ENCODE data around the gene CELSR1. TPM values are rescaled to one million over a fixed set of nuclear protein-coding genes. Genes with fewer than 3 reads are reported as not detected.

Gene CELSR1
- total RNA-seq, 2 donors from 2014 or later, result 24.4 to 34.1 TPM

DNA sequence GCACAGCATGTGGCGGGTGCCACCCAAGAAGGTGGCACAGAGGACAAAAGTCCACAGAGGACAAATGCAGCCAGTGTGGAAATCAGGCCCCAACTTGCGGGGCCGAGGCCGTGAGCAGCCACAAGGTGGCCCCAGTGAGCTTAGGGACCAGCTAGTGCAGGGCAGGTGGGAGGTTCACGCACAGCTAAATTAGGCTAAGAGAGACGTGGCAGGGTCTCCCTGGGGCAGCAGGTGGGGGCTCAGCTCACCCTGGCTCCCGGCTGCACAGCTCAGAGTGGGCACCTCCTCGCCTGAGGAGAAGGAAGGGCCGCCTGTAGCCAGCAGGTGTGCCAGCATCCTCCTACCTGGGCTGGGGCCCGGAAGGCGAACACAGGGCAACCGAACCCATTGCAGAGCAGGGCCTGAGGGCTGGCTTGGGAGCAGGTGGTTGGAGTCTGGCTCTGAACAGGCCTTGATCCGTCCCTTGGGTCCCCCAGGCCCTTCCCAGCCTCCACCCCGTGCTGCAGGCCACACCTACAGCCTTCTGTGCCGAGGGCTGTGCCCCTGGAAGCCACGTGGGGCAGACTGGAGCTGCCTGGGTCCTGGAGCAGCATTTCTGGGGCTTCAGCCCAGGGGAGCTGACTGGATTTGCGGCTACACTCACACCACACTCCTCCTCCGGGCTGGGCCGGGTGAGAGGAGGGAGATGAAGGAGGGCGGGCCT, 26.1 kb upstream of the CELSR1 start:
- H3K36me3 Mint-ChIP-seq (ENCODE audit: low read depth), result no peaks in the 10 kb centered on the region
- peak; percentile 92 for DNase-seq
- peaks cover 11% of the 10 kb centered on the region for H3K27me3 Mint-ChIP-seq (ENCODE audit: insufficient read depth)
- H3K27ac Mint-ChIP-seq, result peak overlapping the region; percentile 75
- H3K4me1 ChIP-seq (ENCODE audit: control insufficient read depth, insufficient read depth, low read length), result no peaks in the 10 kb centered on the region
- no peak overlapping the region for H3K4me3 Mint-ChIP-seq
- no peaks in the 10 kb centered on the region for H3K27me3 ChIP-seq (ENCODE audit: control insufficient read depth, insufficient read depth, low read length, poor library complexity, severe bottlenecking)
- no peaks in the 10 kb centered on the region for H3K4me1 Mint-ChIP-seq
- 47 to 51% methylated on average over 9 to 19 of the region's 20 CpGs for WGBS, 2 experiments (ENCODE audit: insufficient coverage in 1 of 2, insufficient read length in 1 of 2)
- H3K27ac ChIP-seq (ENCODE audit: low read depth, low read length), result peak overlapping the region; percentile 4
- H3K4me3 ChIP-seq (ENCODE audit: low read length), result no peak overlapping the region
- H3K9me3 ChIP-seq (ENCODE audit: control insufficient read depth, low read length), result no peaks in the 10 kb centered on the region
- H3K9ac ChIP-seq (ENCODE audit: extremely low read depth, low read length, poor library complexity, severe bottlenecking), result no peak overlapping the region
- H3K9me3 Mint-ChIP-seq, result peaks cover 5% of the 10 kb centered on the region
- no peaks in the 10 kb centered on the region for H3K36me3 ChIP-seq (ENCODE audit: control insufficient read depth, insufficient read depth, low read length)
- TF ChIP-seq, protein P1, sequence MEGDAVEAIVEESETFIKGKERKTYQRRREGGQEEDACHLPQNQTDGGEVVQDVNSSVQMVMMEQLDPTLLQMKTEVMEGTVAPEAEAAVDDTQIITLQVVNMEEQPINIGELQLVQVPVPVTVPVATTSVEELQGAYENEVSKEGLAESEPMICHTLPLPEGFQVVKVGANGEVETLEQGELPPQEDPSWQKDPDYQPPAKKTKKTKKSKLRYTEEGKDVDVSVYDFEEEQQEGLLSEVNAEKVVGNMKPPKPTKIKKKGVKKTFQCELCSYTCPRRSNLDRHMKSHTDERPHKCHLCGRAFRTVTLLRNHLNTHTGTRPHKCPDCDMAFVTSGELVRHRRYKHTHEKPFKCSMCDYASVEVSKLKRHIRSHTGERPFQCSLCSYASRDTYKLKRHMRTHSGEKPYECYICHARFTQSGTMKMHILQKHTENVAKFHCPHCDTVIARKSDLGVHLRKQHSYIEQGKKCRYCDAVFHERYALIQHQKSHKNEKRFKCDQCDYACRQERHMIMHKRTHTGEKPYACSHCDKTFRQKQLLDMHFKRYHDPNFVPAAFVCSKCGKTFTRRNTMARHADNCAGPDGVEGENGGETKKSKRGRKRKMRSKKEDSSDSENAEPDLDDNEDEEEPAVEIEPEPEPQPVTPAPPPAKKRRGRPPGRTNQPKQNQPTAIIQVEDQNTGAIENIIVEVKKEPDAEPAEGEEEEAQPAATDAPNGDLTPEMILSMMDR (conservative IDR thresholded peaks at IDR 0.05), result peak; percentile 84

DNA sequence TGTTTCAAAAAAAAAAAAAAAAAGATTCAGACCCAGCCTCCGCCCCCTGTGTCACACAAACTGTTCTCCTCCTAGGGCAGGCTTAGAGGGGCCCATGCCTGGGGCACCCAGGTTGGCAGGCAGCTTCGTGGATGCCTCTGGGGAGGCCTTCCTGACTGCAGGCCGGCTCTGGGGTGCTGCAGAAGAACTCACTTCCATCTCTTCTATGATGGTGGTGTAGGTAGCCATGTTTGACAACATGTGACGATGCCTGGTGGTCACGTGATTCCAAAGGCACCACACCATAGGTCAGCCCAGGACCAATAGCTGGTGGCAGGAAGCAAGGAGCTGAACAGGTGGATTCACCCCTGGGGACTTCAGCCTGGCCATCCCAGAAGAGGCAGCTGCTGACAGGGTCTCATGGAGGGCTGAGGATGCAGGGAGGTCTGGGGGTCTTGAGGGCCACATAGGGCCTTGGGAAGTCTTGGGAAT, 24.1 kb upstream of the CELSR1 start:
- no peak overlapping the region for H3K4me3 Mint-ChIP-seq
- no peak overlapping the region for H3K4me3 ChIP-seq (ENCODE audit: low read length)
- H3K27me3 Mint-ChIP-seq (ENCODE audit: insufficient read depth), result peaks cover 14% of the 10 kb centered on the region
- H3K27ac ChIP-seq (ENCODE audit: low read depth, low read length), result no peak overlapping the region
- 80 to 83% methylated on average over 2 to 5 of the region's 5 CpGs for WGBS, 2 experiments (ENCODE audit: insufficient coverage in 1 of 2, insufficient read length in 1 of 2)
- peaks cover 8% of the 10 kb centered on the region for H3K9me3 Mint-ChIP-seq
- H3K36me3 Mint-ChIP-seq (ENCODE audit: low read depth), result no peaks in the 10 kb centered on the region
- TF ChIP-seq, protein P1 (conservative IDR thresholded peaks at IDR 0.05), result no peak
- H3K4me1 ChIP-seq (ENCODE audit: control insufficient read depth, insufficient read depth, low read length), result no peaks in the 10 kb centered on the region
- no peak overlapping the region for H3K9ac ChIP-seq (ENCODE audit: extremely low read depth, low read length, poor library complexity, severe bottlenecking)
- no peaks in the 10 kb centered on the region for H3K27me3 ChIP-seq (ENCODE audit: control insufficient read depth, insufficient read depth, low read length, poor library complexity, severe bottlenecking)
- no peaks in the 10 kb centered on the region for H3K4me1 Mint-ChIP-seq
- no peak overlapping the region for H3K27ac Mint-ChIP-seq
- H3K36me3 ChIP-seq (ENCODE audit: control insufficient read depth, insufficient read depth, low read length), result no peaks in the 10 kb centered on the region
- H3K9me3 ChIP-seq (ENCODE audit: control insufficient read depth, low read length), result peaks cover 9% of the 10 kb centered on the region
- peak; percentile 91 for DNase-seq

DNA sequence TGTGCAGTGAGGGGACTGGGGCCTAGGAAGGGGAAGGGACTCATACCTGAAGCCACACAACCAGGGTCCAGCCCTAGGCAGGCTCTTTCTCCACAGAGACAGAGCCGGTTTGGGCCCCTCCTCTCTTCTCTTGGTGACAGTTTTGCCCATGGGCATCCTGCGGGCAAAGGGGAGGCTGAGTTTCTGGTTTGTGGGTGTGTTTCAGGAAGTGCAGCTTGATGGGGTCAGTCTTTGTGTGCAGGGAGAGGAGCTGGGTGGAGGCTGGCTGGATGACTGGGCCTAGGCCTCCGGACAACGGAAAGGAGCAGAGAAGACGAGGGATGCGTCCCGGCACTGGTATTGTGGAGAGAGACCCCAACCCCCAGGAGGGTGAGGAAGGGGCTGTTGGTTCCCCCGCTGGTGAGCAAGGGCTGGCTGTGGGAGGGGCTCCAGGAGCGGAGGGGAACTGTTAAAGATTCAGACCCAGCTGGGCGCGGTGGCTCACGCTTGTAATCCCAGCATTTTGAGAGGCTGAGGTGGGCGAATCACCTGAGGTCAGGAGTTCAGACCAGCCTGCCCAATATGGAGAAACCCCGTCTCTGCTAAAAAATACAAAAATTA, 23.4 kb upstream of the CELSR1 start:
- Histone ChIP-seq H3K4me3 (ENCODE audit: low read length) (no peak overlapping the region), H3K9ac (ENCODE audit: extremely low read depth, low read length, poor library complexity, severe bottlenecking) (no peak overlapping the region)
- H3K4me3 Mint-ChIP-seq, result no peak overlapping the region

More for the DNA sequence above, 23.4 kb upstream of the CELSR1 start:
- DNase-seq, result no peak
- 90% methylated on average over 11 to 14 of the region's 14 CpGs for WGBS, 2 experiments (ENCODE audit: insufficient coverage in 1 of 2, insufficient read length in 1 of 2)
- Mint-ChIP-seq H3K4me1 (no peaks in the 10 kb centered on the region), H3K9me3 (peaks cover 8% of the 10 kb centered on the region), H3K27ac (no peak overlapping the region), H3K36me3 (ENCODE audit: low read depth) (no peaks in the 10 kb centered on the region), H3K27me3 (ENCODE audit: insufficient read depth) (peaks cover 14% of the 10 kb centered on the region)
- peaks cover 11% of the 10 kb centered on the region for H3K9me3 ChIP-seq (ENCODE audit: control insufficient read depth, low read length)
- TF ChIP-seq, protein P1 (conservative IDR thresholded peaks at IDR 0.05), result no peak
- no peaks in the 10 kb centered on the region for H3K27me3 ChIP-seq (ENCODE audit: control insufficient read depth, insufficient read depth, low read length, poor library complexity, severe bottlenecking)
- no peaks in the 10 kb centered on the region for H3K36me3 ChIP-seq (ENCODE audit: control insufficient read depth, insufficient read depth, low read length)
- H3K27ac ChIP-seq (ENCODE audit: low read depth, low read length), result no peak overlapping the region
- no peaks in the 10 kb centered on the region for H3K4me1 ChIP-seq (ENCODE audit: control insufficient read depth, insufficient read depth, low read length)
